ENCODE data around the gene TARBP2.

- no peak for TF ChIP-seq CTCF (IDR thresholded peaks at IDR 0.05)
- TF ChIP-seq POLR2A (IDR thresholded peaks at IDR 0.05), result no peak
Observed at GRCh38 chr12:53506450-53506785, 5.3 kb downstream of the TARBP2 start.

Data from upper lobe of left lung (tissue), 4 donors.